Subcutaneous adipose tissue (tissue), 4 donors: ENCODE results near the gene TCL1B. TPM values are rescaled to one million over a fixed set of nuclear protein-coding genes. Genes with fewer than 3 reads are reported as not detected.

Source experiments
- total RNA-seq, 4 donors: library from RNA; depleted of rRNA; stranded (reverse); fragments of >200 nt; gene quantifications; one replicate each; pipeline ENCODE4 v1.1.0, GENCODE V29; 2016
- TF ChIP-seq, protein P1 (sequence below): fragments of 450-650 bp; IDR thresholded peaks from one replicate; pipeline ENCODE4 v1.5.1; 2016; ENCODE audit warnings: low read depth, mild to moderate bottlenecking, control low read depth, antibody characterized with exemption, moderate library complexity

Gene TCL1B
- total RNA-seq, 4 donors from 2014 or later = not detected

- TF ChIP-seq, protein P1, sequence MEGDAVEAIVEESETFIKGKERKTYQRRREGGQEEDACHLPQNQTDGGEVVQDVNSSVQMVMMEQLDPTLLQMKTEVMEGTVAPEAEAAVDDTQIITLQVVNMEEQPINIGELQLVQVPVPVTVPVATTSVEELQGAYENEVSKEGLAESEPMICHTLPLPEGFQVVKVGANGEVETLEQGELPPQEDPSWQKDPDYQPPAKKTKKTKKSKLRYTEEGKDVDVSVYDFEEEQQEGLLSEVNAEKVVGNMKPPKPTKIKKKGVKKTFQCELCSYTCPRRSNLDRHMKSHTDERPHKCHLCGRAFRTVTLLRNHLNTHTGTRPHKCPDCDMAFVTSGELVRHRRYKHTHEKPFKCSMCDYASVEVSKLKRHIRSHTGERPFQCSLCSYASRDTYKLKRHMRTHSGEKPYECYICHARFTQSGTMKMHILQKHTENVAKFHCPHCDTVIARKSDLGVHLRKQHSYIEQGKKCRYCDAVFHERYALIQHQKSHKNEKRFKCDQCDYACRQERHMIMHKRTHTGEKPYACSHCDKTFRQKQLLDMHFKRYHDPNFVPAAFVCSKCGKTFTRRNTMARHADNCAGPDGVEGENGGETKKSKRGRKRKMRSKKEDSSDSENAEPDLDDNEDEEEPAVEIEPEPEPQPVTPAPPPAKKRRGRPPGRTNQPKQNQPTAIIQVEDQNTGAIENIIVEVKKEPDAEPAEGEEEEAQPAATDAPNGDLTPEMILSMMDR = no peak
Observed at GRCh38 chr14:95697764-95698163, 11.5 kb downstream of the TCL1B start.

- TF ChIP-seq, protein P1 = no peak
Observed at GRCh38 chr14:95698287-95698686, 12.1 kb downstream of the TCL1B start.

- TF ChIP-seq, protein P1 = no peak
Observed at GRCh38 chr14:95699412-95699811, 13.2 kb downstream of the TCL1B start.

DNA sequence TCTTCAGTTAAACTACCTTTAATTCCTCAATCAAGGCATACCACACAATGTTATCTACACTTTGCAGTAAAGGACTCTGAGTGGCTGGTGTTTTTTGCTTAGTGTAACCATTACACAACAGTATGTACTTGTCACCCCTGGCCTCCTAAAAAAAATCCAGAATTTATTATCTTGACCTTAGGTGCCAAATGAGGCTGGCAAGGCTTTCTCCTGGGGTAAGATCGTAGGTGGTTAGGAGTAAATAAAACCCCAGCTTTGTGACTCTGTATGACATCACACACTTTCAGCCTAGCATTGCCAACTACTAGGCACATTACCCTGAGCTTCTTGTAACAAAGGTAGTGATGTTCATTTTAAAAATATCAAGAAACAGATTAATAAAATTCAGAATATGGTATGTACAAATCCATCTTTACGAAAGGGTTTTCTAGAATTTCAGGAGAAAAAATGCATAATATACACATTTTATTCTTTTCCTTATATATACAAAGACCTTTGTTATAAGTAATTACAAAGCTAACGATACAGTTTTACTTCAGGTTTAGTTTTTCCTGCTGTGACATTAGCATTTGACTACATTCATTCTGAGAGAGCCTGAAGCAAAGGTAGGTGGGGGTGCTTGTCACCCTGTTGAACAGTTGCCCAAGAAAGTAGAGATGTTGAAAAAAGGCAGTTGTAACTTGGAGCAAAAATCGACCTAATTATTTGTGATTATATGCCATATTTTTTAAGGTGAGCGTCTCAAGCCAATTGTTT, 14.2 kb downstream of the TCL1B start:
- TF ChIP-seq, protein P1 = no peak

DNA sequence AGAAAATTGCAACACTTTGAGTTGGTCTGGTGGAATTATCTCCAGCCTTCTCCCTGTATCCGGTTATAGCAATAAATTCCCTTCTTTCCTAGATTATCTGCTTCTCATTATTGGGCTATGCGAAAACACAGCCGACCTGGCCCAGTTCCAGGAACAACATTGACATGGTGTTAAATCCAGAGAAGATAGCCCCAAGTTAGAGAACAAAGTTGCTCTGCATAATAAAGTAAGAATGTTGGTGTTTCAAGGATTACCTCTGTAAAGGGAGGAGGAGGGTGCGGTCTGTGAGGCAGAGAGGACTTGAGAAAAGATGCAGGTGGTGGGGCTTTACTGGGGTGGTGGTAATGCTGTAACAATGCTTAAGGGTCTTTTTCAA, 15.6 kb downstream of the TCL1B start:
- TF ChIP-seq, protein P1 = no peak

- TF ChIP-seq, protein P1 = no peak
Observed at GRCh38 chr14:95703341-95703740, 17.1 kb downstream of the TCL1B start.

- TF ChIP-seq, protein P1 = no peak
Observed at GRCh38 chr14:95703805-95704204, 17.6 kb downstream of the TCL1B start.
